GM19023 (cell line): ENCODE measurements around the gene UBTFL1.
"Not testable (repeated sequence)": the region's sequence is repeated elsewhere in the genome, so short reads cannot be mapped to it uniquely, and the experiment has no call there.

Source experiments
- ATAC-seq: cut with Tn5 transposase; IDR thresholded peaks from one replicate; pipeline ENCODE4 v1.9.1; 2021; ENCODE audit warnings: mild to moderate bottlenecking, moderate library complexity; ENCODE audit not compliant: unreplicated experiment

The UBTFL1 gene

GRCh38 chr11:90085650-90086049, at the start of gene UBTFL1:
Gene UBTFL1 (plus strand): TSS chr11:90085950. CDS start chr11:90085950, 0 bp downstream.
- not testable (repeated sequence) for ATAC-seq

- not testable (repeated sequence) for ATAC-seq
Measured at GRCh38 chr11:90051591-90052209, 34.0 kb upstream of the UBTFL1 start.

GRCh38 chr11:90052311-90052710, 33.4 kb upstream of the UBTFL1 start:
- ATAC-seq: not testable (repeated sequence)

GRCh38 chr11:90053545-90053944, 32.2 kb upstream of the UBTFL1 start:
- ATAC-seq: not testable (repeated sequence)

GRCh38 chr11:90088731-90089130, 3.0 kb downstream of the UBTFL1 start:
- ATAC-seq: not testable (repeated sequence)

- not testable (repeated sequence) for ATAC-seq
Measured at GRCh38 chr11:90095230-90095924, 9.6 kb downstream of the UBTFL1 start.

- ATAC-seq: not testable (repeated sequence)
Measured at GRCh38 chr11:90098261-90098660, 12.5 kb downstream of the UBTFL1 start.

GRCh38 chr11:90100431-90100830, 14.7 kb downstream of the UBTFL1 start:
- ATAC-seq: no peak

- no peak for ATAC-seq
Measured at GRCh38 chr11:90113541-90113940, 27.8 kb downstream of the UBTFL1 start.

GRCh38 chr11:90120191-90120590, 34.4 kb downstream of the UBTFL1 start:
- ATAC-seq: no peak

- ATAC-seq: no peak
Measured at GRCh38 chr11:90124371-90124770, 38.6 kb downstream of the UBTFL1 start.

- ATAC-seq: no peak
Measured at GRCh38 chr11:90124946-90125345, 39.2 kb downstream of the UBTFL1 start.

GRCh38 chr11:90133560-90134477, 48.1 kb downstream of the UBTFL1 start:
- ATAC-seq: no peak

GRCh38 chr11:90134478-90135003, 48.8 kb downstream of the UBTFL1 start, which contains the start of gene NAALAD2:
Gene NAALAD2 (plus strand): TSS chr11:90134663. CDS start chr11:90134759, 96 bp downstream.
- ATAC-seq: peak; percentile 75

- ATAC-seq: peak; percentile 20
Measured at GRCh38 chr11:90135016-90135415, 49.3 kb downstream of the UBTFL1 start.
